Stimulated activated CD8-positive, alpha-beta memory T cell treated with anti-CD3 and anti-CD28 coated beads, Interleukin-2, amount 100 ng/mL, for 48 hours (primary cell): ENCODE results near the gene CPT1A.
A peak's percentile ranks its signal among the peaks of the same experiment; 100 is the strongest.

ENCODE experiments used
- DNase-seq, 2 donors: peaks; one replicate each; pipeline ENCODE4 v3.0.0-alpha.2; 2020; ENCODE audit warnings: low read depth in 2 of 2

Gene CPT1A

DNA sequence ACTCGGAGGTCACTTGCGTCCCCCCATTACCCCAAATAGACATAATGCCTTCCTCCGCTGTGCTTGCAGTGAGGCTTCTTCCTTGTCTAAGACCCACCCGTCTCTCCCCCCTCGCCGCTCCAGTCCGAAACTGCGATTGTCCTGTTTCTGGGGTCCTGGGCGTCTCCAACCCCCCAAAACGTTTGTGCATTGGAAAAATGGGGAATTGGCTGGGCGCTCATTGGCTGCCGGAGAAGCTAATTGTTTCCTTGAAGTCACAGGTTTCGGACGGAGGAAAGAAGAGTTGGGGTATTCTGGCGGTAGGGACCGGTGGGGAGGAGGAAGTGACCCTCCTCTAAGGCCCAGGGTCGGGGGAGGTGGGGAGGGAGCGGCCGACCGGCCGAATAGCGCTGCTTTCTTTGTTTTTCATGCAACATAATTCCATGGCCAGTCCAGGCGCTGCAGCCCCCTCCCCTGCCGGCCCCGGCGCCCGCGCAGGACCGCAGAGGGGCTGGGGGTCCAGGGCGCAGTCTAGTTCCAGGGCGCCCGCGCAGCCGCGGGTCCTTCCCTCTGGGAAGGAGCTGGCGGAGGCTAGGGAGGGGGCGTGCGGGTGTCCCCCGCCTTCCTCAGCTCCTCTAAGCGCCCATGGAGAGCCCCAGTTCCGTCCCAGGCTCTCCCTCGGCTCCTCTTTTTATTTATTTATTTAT lies 12.7 kb upstream of the CPT1A start:
- no peak for DNase-seq

DNA sequence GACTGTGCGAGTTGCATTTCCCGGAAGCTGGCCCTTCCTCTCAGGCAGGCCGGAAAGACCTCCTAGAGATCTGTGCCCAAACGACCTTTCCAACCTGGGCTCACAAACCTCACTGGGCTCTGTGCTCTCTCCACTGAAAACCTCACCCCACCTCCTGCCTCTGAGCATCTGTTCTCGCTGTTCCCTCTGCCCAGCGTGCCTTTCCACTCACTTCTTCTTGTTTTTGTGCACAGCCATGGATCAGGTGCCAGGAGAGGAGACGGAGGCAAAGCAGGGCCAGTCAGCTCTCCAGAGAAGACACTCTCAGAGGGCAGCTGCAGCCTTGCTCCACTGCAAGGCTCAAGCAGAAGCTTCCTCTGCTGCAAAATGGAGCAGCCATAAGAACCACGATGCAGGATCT lies 10.9 kb upstream of the CPT1A start:
- no peak for DNase-seq

DNA sequence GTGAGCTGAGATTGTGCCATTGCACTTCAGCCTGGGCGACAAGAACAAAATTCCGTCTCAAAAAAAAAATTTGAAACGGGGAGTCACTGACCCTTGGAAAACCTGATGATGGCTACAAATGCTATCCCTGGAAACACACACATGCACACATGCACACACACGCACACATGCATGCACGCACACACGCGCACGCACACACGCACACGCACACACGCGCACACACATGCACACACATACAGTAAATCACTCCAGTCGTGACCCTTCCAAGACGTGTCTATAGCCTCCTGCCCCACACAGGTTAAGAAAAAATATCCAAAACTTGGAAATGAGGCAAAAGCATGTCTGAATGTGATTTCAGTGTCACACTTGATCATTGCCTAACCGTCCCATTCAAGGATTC lies 6.7 kb upstream of the CPT1A start:
- DNase-seq = no peak

DNA sequence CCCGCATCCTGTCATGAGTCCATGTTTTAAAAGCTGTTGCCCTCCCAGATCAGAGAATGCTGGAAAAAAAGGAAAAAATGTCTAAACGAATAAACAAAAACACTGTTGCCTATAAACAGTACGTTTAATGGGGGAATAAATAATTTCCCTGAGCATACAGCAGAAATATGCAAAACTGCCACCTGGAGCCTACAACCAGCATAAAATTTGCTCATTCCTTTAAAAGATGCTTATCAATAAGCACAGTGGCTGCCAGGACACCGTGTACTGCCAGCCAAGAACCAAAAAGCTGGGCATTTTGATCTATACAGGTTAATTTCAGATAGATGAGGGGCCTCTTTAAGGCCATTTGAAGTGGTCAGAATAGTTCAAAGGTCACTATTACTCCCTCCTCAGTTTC lies 5.7 kb upstream of the CPT1A start:
- no peak for DNase-seq

DNA sequence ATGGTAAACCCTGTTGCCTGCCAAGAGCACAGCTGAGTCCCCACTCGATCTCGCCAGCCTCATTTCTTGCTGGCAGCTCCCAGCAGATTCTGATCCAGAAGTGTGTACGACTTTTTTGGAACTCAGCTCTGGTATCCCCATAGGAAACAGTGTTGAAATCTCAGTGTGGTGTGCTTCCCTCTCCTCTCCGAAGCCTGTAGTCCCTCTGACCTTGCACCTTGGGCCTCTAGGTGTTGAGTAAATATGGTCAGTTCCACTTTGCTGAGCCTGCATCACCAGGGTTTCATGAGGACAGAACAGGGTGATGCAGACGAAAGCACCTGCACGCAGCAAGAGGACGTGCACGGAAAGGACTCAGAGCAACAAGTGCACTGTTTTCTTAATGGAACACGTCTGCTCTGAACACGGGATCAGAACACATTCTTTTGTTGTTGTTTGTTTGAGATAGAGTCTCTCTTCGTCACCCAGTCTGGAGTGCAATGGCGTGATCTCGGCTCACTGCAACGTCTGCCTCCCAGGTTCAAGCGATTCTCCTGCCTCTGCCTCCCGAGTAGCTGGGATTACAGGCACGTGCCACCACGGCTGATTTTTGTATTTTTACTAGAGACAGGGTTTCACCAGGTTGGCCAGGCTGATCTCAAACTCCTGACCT lies 3.8 kb upstream of the CPT1A start:
- DNase-seq = no peak

DNA sequence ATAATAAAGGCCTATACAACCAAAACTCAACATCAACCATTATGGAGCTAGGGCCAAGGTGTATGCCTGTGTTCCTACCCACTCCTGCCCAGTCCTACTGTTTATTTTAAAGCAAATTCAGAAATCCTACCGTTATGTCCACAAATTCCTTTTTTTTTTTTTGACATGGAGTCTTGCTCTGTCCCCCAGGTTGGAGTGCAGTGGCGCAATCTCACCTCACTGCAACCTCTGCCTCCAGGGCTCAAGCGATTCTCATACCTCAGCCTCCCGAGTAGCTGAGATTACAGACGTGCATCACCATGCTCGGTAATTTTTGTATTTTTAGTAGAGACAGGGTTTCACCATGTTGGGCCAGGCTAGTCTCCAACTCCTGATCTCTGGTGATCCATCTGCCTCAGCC lies 3.1 kb upstream of the CPT1A start:
- DNase-seq = no peak

DNA sequence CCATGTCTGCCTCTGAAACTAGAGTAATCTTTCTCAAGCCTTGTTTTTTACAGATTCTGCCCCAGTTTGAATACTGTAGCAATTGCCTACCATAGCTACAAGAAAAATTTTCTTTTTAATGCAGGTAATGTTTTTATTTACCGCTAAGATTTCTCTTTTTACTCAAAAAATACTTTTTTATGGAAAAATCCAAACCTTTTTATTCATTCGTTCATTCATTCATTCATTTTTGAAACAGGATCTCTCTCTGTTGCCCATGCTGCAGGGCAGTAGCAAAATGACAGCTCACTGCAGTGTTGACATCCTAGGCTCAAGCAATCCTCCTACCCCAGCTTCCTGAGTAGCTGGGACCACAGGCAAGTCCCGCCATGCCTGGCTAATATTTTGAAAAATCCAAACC lies 2.7 kb upstream of the CPT1A start:
- DNase-seq = no peak

DNA sequence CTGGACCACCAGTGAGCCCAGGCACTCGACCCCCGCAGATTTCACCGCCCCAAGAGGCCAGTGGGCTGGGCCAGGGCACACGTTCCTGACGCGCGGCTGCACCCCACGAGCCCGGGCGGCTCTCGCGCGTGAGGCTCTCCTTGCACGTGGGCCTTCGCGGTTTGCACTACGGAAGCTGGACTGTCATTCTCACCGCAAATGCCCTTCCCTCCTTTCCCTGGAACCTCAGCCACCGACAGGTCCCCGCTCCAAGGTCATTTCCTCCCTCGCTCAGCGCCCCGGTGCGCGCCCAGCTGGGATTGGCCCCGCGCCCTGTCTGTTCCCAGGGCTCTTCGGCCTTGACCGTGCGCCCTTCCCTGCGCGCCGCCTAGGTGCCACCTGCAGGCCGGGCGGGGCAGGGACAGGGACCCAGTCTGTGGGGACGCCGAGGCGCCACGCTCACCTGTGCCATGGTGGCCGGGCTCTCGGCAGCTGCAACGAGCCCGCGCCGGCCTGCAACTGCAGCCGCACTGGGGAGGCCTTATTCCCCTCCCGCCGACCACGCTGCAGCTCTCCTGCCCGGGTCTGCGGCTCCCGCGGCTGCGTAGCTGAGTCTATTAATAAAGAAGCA lies 2.1 kb upstream of the CPT1A start:
- peak; percentile 62 to 67 for DNase-seq

DNA sequence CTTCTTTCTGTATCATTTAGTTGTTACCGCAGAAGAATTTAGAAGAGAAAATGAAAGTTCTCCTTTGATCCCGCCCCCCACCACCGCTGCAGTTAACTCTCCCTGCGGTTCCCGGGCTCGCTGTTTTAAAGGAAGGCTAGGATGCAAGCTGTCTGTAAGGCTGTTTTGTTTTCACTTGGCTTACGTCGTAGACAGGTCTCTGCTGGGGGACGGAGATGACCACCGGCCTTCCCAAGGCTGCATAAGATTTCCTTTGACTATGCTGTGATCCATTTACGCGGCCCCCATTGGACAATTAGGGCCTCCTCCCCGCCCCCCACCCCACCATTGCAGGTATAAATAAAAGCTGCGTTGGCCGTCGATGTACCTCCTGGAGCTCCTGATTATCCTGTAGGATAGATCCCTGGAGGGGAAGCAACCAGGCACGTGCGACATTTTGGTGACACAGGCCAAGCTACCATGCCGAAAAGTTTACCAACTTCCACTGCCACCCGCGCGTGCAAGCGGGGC lies 1.4 kb upstream of the CPT1A start:
- DNase-seq = no peak

DNA sequence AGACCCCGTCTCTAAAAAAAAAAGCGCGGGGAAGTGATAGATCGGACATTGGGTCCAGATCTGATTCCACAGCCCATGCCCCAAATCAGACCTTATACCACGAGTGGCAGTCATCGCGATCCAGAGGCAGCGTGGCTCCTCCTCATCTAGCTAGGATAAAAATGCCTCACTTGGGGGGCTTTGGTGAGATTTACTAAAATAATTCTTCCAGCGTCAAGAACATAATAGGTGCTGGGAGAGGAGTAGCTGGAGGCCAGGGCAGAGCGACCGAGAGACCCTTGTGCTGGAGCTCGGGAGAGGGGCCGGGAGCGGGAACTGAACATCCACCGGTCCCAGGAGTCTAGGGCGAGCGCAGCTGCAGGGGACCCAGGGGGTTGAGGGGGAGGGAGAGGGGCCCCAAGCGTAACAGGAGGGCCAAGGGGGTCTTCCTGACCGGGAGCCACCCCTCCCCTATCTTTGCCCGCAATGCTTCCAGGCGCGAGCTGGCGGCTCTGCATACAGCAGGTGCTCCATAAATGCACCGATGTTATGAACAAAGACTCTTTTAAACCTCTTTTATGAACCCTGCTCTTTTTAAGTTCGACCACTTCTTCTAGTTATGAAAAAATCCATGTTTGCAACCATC lies 823 bp upstream of the CPT1A start:
- DNase-seq = no peak

DNA sequence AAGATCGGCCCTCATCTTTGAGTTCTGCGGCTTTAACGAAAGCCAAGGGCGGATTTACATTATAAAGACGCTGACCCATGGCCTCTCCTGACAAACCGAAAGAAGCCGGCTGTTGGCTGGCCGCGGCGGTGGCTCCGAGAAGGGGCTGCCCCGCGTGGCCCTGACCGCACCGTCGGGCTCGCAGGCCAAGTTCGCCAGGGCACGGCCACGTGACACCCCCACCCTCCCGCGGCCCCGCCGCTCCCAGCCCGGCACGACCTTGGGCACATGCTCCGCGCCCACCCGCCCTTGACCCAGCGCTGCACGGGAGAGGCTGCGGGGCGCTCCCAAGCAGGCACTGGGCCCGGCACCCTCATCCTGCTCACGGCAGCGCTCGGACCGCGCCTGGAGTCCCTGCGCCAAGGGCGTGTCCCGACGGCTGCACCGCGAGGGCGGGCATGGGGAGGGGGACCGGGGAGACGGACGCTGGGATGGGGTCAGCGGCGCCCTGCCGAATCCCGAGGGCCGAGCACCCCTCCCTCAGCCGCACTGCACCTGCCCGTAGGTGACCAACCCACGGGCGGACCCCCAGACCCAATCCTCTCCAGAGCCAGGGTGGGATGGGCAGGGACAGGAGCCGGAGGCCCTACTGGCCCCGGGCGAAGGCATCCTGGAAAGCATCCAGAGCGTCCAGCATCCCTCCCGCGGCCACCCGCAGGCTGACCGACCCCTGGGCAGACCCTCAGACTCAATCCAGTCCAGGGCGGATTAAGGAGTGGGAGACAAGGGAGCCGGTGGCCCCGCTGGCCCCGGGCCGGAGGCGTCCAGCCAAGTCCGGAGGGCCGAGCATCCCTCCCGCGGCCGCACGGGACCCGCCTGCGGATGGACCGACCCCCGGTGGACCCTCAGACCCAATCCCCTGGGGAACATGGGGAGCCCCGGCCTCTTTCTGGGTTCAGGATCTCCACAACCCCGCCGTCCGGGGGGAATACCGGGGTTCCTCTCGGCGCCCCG lies 759 bp downstream of the CPT1A start:
- DNase-seq = no peak

DNA sequence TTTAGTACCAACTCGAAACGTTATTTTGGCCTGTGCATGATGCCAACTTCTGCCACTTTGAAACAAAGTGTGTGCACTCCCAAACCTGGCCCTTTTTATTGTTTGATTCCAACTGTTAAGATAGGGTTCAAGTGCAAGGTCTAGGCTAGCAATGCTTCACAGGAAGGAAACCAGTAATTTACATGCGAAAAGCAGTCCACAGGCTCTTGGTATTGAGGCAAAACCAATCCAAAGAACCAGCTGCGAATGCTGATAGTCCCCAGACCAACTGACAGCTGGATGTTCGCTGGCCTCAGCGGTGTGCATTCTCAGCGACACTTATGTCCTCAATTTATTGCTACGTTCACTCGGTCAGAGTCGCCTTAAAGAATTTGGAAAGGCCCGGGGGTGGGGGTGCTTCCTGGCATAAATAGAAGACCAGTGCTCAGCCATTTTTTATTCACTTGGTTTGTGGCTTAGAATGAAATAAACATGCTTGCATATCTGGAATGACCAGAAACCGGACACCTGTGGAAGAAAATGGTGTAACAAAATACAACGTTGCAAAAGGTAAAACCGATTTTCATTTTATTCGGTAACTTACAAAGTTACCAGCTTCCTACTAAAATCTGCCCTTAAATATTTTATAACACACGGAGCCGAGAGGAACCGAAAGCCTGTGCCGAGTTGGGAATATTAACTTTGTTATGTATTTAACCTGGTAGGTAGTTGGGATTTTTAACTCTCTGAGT lies 1.6 kb downstream of the CPT1A start:
- no peak for DNase-seq

DNA sequence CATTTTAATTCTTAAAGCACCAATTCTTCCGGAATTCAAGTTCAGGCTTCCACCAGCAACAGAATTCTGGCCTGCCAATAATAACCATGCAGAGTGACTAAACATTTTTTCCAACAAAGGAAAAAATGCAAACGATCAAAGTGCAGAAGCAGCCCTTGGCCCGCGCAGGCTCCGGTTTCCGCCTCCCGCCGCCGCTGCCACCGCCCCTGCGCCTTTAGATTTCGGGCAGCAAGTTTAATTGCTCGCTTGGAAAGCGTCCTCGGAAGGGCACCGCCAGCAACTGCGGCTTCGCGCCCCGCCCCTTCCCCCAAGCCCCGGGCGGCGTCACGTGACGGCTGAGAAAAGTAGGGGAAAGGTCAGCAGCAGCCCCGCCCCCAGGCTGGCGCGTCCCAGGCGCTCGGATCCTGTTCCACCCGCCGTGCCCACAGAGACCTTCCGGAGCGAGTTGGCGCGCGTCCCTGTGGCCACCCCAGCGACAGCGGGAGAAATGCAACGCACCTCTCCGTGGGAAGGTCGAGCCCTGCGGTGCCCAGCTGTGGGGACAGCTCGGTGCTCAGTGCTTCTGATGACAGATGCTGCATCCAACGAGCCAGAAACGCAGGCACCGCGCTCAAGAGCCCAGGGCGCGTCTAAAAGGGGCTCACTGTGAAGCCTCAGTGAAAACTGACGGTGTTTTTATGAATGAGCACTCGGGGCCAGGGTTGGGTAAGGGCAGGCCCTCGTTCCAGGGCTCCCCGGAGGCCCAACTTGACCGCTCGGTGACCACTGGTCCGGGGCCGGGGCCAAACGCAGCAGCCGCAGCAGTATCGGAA lies 2.5 kb downstream of the CPT1A start:
- DNase-seq = peak; percentile 93 to 94

DNA sequence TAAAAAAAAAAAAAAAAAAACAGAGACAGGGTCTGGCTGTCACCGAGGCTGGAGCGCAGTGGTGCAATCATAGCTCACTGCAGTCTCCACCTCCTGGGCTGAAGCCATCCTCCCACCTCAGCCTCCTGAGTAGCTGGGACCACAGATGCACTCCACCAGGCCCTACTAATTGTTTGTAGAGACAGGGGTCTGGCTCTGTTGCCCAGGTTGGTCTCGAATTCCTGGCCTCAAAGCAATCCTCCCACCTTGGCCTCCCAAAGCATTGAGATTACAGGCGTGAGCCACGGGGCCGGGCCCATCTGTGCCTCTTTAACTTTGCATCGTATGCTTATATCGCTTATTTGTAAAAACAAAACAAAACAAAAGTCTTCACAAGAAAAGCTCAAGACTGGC lies 3.1 kb downstream of the CPT1A start:
- DNase-seq = no peak

DNA sequence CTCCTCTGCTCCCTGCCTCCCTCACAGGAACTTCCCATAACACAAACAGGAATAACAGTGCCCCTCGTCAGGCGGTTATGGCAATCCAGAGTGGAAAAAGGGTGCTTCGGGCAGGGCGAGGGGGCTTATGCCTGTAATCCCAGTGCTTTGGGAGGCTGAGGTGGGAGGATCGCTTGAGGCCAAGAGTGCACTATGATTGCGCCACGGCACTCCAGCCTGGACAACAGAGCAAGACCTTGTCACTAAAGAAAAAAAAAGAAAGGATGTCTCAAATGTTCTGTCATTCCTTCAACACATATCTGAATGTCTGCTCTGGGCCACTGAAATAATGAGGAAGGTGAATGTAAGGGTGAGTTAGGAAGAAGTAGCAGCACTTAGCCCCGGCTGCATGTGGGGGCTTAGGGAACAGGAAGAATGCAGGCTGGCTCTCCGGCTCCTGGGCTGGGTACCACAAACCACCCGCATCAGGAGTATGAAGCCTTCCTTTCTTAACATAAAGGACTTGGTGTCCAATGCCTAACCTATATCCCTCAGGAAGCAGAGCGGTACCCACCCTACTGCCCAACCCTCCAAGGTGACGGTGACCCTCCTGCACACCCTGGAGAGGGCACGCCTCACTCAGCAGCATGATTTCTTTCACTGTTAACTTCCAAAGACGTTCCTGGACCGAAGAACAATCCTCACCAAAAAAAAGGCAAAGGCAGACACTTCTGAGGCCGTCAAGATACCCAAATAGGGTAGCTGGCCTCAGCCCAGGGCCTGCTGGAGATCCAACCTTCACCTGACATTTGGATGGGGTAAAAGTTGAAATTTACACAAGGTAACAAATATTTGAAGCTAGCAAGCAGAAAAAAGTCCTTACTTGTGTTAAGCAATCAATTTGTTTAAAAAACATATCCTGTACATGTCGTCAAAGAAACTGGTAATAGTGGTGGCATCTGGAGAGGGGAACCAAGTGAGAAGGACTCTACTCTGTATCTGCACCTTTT lies 3.8 kb downstream of the CPT1A start:
- DNase-seq = no peak

DNA sequence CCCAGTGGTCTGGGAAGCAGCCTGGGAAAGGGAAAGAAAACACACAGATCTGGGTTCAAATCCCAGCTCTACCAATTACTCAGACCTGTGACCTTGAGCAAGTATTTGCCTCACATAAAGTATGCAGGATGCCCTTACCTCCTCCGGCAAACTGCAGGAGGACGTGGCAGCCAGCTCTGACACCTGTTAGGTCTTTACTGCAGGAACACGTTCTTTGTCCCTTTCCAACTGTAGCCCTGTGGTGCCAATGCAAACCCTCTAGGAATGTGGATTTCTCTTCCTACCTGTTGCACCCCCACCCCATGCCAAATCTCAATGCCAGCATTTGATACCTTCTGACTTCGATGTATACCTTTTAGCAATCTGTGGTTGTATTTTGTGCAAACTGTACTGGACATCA lies 6.0 kb downstream of the CPT1A start:
- DNase-seq = no peak

DNA sequence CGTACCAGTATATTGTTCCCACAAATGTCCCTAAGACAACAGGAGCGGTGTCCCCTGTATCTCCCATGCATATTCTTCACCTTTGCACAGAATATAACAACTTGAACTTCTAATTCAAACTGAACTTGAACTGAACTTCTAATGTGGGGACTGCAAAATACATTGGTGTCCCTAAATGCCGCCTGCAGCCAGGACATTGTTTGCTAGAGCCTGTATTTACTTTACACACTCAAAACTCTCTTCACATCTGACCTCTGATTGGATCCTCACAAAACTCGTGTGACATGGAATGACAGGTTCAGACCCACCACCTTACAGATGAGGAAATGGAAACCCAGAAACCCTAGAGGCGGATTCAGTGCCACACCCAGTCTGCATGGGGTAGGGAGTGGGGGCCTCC lies 6.4 kb downstream of the CPT1A start:
- DNase-seq = no peak

DNA sequence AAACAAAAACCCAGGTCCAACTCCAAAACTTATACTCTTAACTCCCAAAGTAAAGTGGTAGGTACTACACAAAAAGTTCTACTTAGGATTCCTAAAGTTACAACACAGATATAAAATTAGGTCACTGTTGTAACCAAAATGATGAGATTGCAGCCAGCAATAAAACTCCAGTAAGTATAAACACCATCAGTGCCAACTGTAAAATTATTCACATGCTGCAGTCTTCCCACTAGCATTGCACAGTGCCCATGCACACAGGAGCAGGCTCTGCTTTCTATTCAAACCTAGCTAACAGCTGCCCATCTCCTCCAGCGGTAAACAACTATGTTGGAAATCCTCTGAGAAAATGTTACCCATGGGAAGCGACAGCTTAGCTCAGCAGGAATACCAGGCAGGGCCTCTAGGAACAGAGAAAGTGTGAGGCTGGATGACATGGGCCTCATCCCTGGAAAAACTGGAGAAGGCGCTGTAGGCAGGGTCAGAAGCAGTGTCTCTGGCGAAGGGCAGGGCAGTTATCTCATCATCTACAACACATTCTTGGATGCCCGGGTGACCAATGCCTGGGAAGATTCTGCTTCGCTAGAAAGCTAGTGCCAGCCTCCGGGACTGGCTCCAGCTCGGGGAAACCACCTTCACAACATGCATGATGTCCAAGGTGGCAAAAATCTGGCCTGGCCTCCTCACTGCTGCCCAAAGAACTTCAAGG lies 9.1 kb downstream of the CPT1A start:
- DNase-seq = no peak
